HEK293 (cell line): Measurements from ENCODE around the gene S1PR3.

Experiments
- CTCF ChIA-PET: fragments of 350-600 bp; formaldehyde crosslinking; extraction: SDS; loops from one replicate; lab custom pipeline; 2021; ENCODE audit warnings: antibody characterized with exemption; lab: Yijun Ruan, JAX
- POLR2A ChIA-PET: fragments of 300-600 bp; formaldehyde crosslinking; extraction: SDS; loops from one replicate; lab custom pipeline; 2020; ENCODE audit warnings: antibody characterized with exemption, inconsistent platforms; lab: Yijun Ruan, JAX
- H3K27ac ChIP-seq: fragments of 200-500 bp; sonication (Bioruptor generic); 2 replicates; pipeline ENCODE4 v1.5.1; 2014; ENCODE audit warnings: low read depth, low read length, control low read depth, inconsistent platforms; ENCODE audit errors: extremely low read depth
- H3K36me3 ChIP-seq, 2 experiments: fragments of 200-500 bp in 1 of 2; sonication (Bioruptor generic) in 1 of 2; 1 replicate in 1 of 2; 2 replicates in 1 of 2; pipeline ENCODE4 v1.5.1; 2014 to 2017; ENCODE audit warnings: inconsistent platforms in 2 of 2, low read length in 2 of 2; ENCODE audit not compliant: control insufficient read depth in 2 of 2, insufficient read depth in 1 of 2
- H3K4me1 ChIP-seq: fragments of 200-500 bp; sonication (Bioruptor generic); 2 replicates; pipeline ENCODE4 v1.5.1; 2014; ENCODE audit warnings: mild to moderate bottlenecking, low read length, inconsistent platforms; ENCODE audit not compliant: control insufficient read depth, insufficient read depth
- H3K4me3 ChIP-seq: 2 replicates; pipeline ENCODE4 v1.5.1; 2011; ENCODE audit warnings: low read depth, mild to moderate bottlenecking, control low read depth, low read length, moderate library complexity
- H3K9me3 ChIP-seq: fragments of 200-500 bp; sonication (Bioruptor generic); 2 replicates; pipeline ENCODE4 v1.5.1; 2014; ENCODE audit warnings: low read depth, low read length, inconsistent platforms; ENCODE audit not compliant: control insufficient read depth, insufficient read depth
- KLF17 ChIP-seq: fragments of 450-650 bp; formaldehyde crosslinking; IDR thresholded peaks from 2 replicates; pipeline ENCODE4 v1.5.1; 2016; ENCODE audit warnings: missing biosample characterization, missing genetic modification characterization
- OVOL3 ChIP-seq: fragments of 450-650 bp; formaldehyde crosslinking; IDR thresholded peaks from 2 replicates; pipeline ENCODE4 v1.5.1; 2016; ENCODE audit warnings: missing biosample characterization, missing genetic modification characterization
- PRDM1 ChIP-seq: fragments of 450-650 bp; formaldehyde crosslinking; IDR thresholded peaks from 2 replicates; pipeline ENCODE4; 2016; ENCODE audit warnings: missing biosample characterization, missing genetic modification characterization
- PRDM2 ChIP-seq: fragments of 450-650 bp; formaldehyde crosslinking; IDR thresholded peaks from 2 replicates; pipeline ENCODE4 v1.5.1; 2016; ENCODE audit warnings: missing biosample characterization, missing genetic modification characterization, borderline replicate concordance
- YY1 ChIP-seq: fragments of 450-650 bp; formaldehyde crosslinking; IDR thresholded peaks from 2 replicates; pipeline ENCODE4 v1.5.1; 2018; ENCODE audit warnings: missing biosample characterization, missing genetic modification characterization
- ZBTB1 ChIP-seq: fragments of 450-650 bp; formaldehyde crosslinking; IDR thresholded peaks from 2 replicates; pipeline ENCODE4 v1.5.1; 2016; ENCODE audit warnings: missing biosample characterization, missing genetic modification characterization
- ZFP3 ChIP-seq: fragments of 450-650 bp; formaldehyde crosslinking; IDR thresholded peaks from 2 replicates; pipeline ENCODE4 v1.5.1; 2016; ENCODE audit warnings: low read depth, missing biosample characterization, missing genetic modification characterization
- ZNF133 ChIP-seq: fragments of 450-650 bp; formaldehyde crosslinking; IDR thresholded peaks from 2 replicates; pipeline ENCODE4 v1.5.1; 2016; ENCODE audit warnings: missing biosample characterization, missing genetic modification characterization
- ZNF148 ChIP-seq: fragments of 450-650 bp; formaldehyde crosslinking; IDR thresholded peaks from 2 replicates; pipeline ENCODE4 v1.5.0; 2017; ENCODE audit warnings: missing biosample characterization, missing genetic modification characterization, borderline replicate concordance
- ZNF169 ChIP-seq: fragments of 450-650 bp; formaldehyde crosslinking; IDR thresholded peaks from 2 replicates; pipeline ENCODE4 v1.5.1; 2016; ENCODE audit warnings: missing biosample characterization, missing genetic modification characterization
- ZNF184 ChIP-seq: fragments of 450-650 bp; IDR thresholded peaks from 2 replicates; pipeline ENCODE4 v1.5.1; 2018; ENCODE audit warnings: missing biosample characterization, mild to moderate bottlenecking, missing genetic modification characterization
- ZNF394 ChIP-seq: fragments of 450-650 bp; formaldehyde crosslinking; IDR thresholded peaks from 2 replicates; pipeline ENCODE4 v1.5.1; 2016; ENCODE audit warnings: missing biosample characterization, missing genetic modification characterization, mild to moderate bottlenecking, moderate library complexity, borderline replicate concordance
- ZNF48 ChIP-seq: fragments of 450-650 bp; formaldehyde crosslinking; IDR thresholded peaks from 2 replicates; pipeline ENCODE4 v1.5.1; 2016; ENCODE audit warnings: missing biosample characterization, missing genetic modification characterization
- ZNF555 ChIP-seq: fragments of 450-650 bp; formaldehyde crosslinking; conservative IDR thresholded peaks from 2 replicates; pipeline ENCODE4 v1.5.1; 2017; ENCODE audit warnings: missing biosample characterization, mild to moderate bottlenecking, missing genetic modification characterization, inconsistent platforms
- ZNF645 ChIP-seq: fragments of 450-650 bp; formaldehyde crosslinking; IDR thresholded peaks from 2 replicates; pipeline ENCODE4; 2016; ENCODE audit warnings: missing biosample characterization, missing genetic modification characterization
- ZNF791 ChIP-seq: fragments of 450-650 bp; formaldehyde crosslinking; IDR thresholded peaks from 2 replicates; pipeline ENCODE4 v1.5.1; 2016; ENCODE audit warnings: missing biosample characterization, missing genetic modification characterization
- TF ChIP-seq, protein P1 (sequence below): fragments of 450-650 bp; formaldehyde crosslinking; IDR thresholded peaks from 2 replicates; pipeline ENCODE4 v1.5.1; 2016; ENCODE audit warnings: missing biosample characterization, missing genetic modification characterization

The S1PR3 gene

GRCh38 chr9:89026876-89027275 is 35.6 kb downstream of the S1PR3 start:
- POLR2A ChIA-PET: no interaction called here
- TF ChIP-seq ZNF169 (no peak), ZNF48 (tag by site-specific recombination) (no peak), OVOL3 (no peak), ZNF133 (tag by site-specific recombination) (no peak), PRDM1 (no peak), ZNF791 (tag by site-specific recombination) (no peak), YY1 (no peak), ZNF645 (tag by site-specific recombination) (no peak), ZNF148 (tag by site-specific recombination) (no peak), ZNF555 (tag by site-specific recombination) (no peak), ZBTB1 (tag by site-specific recombination) (no peak), KLF17 (no peak), PRDM2 (tag by site-specific recombination) (no peak), ZNF394 (tag by site-specific recombination) (no peak), ZNF184 (tag by site-specific recombination) (no peak), ZFP3 (tag by site-specific recombination) (no peak)
- TF ChIP-seq, protein P1, sequence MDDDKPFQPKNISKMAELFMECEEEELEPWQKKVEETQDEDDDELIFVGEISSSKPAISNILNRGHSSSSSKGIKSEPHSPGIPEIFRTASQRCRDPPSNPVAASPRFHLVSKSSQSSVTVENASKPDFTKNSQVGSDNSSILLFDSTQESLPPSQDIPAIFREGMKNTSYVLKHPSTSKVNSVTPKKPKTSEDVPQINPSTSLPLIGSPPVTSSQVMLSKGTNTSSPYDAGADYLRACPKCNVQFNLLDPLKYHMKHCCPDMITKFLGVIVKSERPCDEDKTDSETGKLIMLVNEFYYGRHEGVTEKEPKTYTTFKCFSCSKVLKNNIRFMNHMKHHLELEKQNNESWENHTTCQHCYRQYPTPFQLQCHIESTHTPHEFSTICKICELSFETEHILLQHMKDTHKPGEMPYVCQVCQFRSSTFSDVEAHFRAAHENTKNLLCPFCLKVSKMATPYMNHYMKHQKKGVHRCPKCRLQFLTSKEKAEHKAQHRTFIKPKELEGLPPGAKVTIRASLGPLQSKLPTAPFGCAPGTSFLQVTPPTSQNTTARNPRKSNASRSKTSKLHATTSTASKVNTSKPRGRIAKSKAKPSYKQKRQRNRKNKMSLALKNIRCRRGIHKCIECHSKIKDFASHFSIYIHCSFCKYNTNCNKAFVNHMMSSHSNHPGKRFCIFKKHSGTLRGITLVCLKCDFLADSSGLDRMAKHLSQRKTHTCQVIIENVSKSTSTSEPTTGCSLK (tag by site-specific recombination): no peak
- CTCF ChIA-PET: no interaction called here
- Histone ChIP-seq H3K36me3 (no peaks in the 10 kb centered on the region), H3K4me3 (no peak overlapping the region), H3K9me3 (no peaks in the 10 kb centered on the region), H3K27ac (no peak overlapping the region), H3K4me1 (no peaks in the 10 kb centered on the region)
